PC-9 (cell line): ENCODE results near the gene FNDC3B. TPM values are rescaled to one million over a fixed set of nuclear protein-coding genes. Genes with fewer than 3 reads are reported as not detected.

ENCODE experiments used
- BruUV-seq: library from RNA; stranded (reverse); fragments of 400-500 nt; replicated peaks from 2 replicates; lab custom pipeline; 2021; lab: Mats Ljungman, UMichigan
- CTCF ChIA-PET: fragments of 300-600 bp; sonication (Branson Sonifier 250); formaldehyde crosslinking; loops from one replicate; lab custom pipeline; 2022; ENCODE audit warnings: antibody characterized with exemption; lab: Charles Lee
- POLR2A ChIA-PET: fragments of 300-600 bp; sonication (Branson Sonifier 250); formaldehyde crosslinking; loops from one replicate; lab custom pipeline; 2022; ENCODE audit warnings: antibody characterized with exemption; ENCODE audit not compliant: unreplicated experiment; lab: Charles Lee
- DNase-seq, 2 experiments: peaks; one replicate each; pipeline versions ENCODE4 v3.0.0 to v3.0.0-alpha.2; 2015 to 2022; ENCODE audit warnings: mixed read lengths in 1 of 2
- H2AFZ ChIP-seq: fragments of 200-600 bp; sonication (generic); 2 replicates; pipeline ENCODE4 v1.8.1; 2017; ENCODE audit warnings: antibody characterized with exemption
- H3F3A ChIP-seq: fragments of 200-600 bp; sonication (generic); 2 replicates; pipeline ENCODE4 v1.8.1; 2017; ENCODE audit warnings: antibody characterized with exemption, mild to moderate bottlenecking, low read depth; ENCODE audit not compliant: insufficient read depth
- H3K27ac ChIP-seq: fragments of 200-600 bp; sonication (generic); 2 replicates; pipeline ENCODE4 v1.6.1; 2016; ENCODE audit warnings: mixed run types
- H3K27me3 ChIP-seq: fragments of 200-600 bp; sonication (generic); 2 replicates; pipeline ENCODE4 v1.6.1; 2016; ENCODE audit warnings: low read depth, mixed run types; ENCODE audit not compliant: insufficient read depth
- H3K36me3 ChIP-seq: fragments of 200-600 bp; sonication (generic); 2 replicates; pipeline ENCODE4 v1.6.1; 2016; ENCODE audit warnings: low read depth, mixed run types
- H3K4me1 ChIP-seq: fragments of 200-600 bp; sonication (generic); replicated peaks from 2 replicates; pipeline ENCODE4 v1.6.1; 2016; ENCODE audit warnings: mixed run types; ENCODE audit not compliant: insufficient read depth
- H3K4me2 ChIP-seq: fragments of 200-600 bp; sonication (generic); 2 replicates; pipeline ENCODE4 v1.6.1; 2017; ENCODE audit warnings: mixed run types
- H3K4me3 ChIP-seq: fragments of 200-600 bp; sonication (generic); 2 replicates; pipeline ENCODE4 v1.6.1; 2016; ENCODE audit warnings: mixed run types
- H3K79me2 ChIP-seq: fragments of 200-600 bp; sonication (generic); 2 replicates; pipeline ENCODE4 v1.6.1; 2017; ENCODE audit warnings: low read depth, mixed run types
- H3K9me2 ChIP-seq: fragments of 200-600 bp; sonication (generic); 2 replicates; pipeline ENCODE4 v1.8.1; 2017; ENCODE audit warnings: mild to moderate bottlenecking; ENCODE audit not compliant: insufficient read depth
- H3K9me3 ChIP-seq: fragments of 200-600 bp; sonication (generic); 2 replicates; pipeline ENCODE4 v1.8.1; 2016; ENCODE audit warnings: low read depth; ENCODE audit not compliant: insufficient read depth
- H4K20me1 ChIP-seq: fragments of 200-600 bp; sonication (generic); 2 replicates; pipeline ENCODE4 v1.8.1; 2017; ENCODE audit not compliant: insufficient read depth
- EZH2 ChIP-seq: fragments of 200-600 bp; sonication (generic); IDR thresholded peaks from 2 replicates; pipeline ENCODE4 v1.8.0; 2017; ENCODE audit warnings: antibody characterized with exemption, low read depth
- intact Hi-C: fragments of 100-400 bp; cut with micrococcal nuclease; formaldehyde crosslinking; loops from one replicate; pipeline ENCODE4 v1.10.0; 2022; ENCODE audit not compliant: unreplicated experiment
- total RNA-seq: library from RNA; stranded (reverse); gene quantifications from 2 replicates; pipeline ENCODE4 v1.2.3, GENCODE V29; 2021
- TF ChIP-seq, protein P1 (sequence below): fragments of 200-600 bp; sonication (generic); conservative IDR thresholded peaks from 2 replicates; pipeline ENCODE4 v1.6.1; 2017; ENCODE audit warnings: mixed run types, antibody characterized with exemption, mild to moderate bottlenecking, moderate library complexity

FNDC3B gene
- total RNA-seq, 1 experiment from 2014 or later = 106 TPM

DNA sequence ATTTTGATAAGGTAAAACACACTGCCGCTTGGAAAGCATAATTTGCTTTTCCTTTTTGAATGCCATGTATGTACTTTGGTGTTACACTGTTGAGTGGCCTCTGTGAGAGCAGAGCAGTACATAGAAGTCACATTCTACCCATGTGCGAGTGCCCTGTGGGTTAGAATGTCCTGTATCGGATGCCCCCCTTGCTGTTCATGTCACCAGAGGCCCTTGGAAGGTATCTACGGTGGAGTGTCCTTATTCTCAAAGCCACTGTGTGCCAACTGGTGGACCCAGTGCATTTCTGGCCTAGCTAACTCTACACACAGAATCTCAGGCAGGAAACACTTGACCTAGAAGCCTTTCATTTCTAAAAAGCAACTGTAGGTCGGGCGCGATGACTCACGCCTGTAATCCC, 271.8 kb downstream of the FNDC3B start:
- H3K79me2 ChIP-seq = peaks cover 58% of the 10 kb centered on the region
- BruUV-seq = no TSS peak
- CTCF ChIA-PET = no interaction called here
- DNase-seq = no peak
- H2AFZ ChIP-seq = no peak overlapping the region
- TF ChIP-seq, protein P1, sequence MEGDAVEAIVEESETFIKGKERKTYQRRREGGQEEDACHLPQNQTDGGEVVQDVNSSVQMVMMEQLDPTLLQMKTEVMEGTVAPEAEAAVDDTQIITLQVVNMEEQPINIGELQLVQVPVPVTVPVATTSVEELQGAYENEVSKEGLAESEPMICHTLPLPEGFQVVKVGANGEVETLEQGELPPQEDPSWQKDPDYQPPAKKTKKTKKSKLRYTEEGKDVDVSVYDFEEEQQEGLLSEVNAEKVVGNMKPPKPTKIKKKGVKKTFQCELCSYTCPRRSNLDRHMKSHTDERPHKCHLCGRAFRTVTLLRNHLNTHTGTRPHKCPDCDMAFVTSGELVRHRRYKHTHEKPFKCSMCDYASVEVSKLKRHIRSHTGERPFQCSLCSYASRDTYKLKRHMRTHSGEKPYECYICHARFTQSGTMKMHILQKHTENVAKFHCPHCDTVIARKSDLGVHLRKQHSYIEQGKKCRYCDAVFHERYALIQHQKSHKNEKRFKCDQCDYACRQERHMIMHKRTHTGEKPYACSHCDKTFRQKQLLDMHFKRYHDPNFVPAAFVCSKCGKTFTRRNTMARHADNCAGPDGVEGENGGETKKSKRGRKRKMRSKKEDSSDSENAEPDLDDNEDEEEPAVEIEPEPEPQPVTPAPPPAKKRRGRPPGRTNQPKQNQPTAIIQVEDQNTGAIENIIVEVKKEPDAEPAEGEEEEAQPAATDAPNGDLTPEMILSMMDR = no peak
- TF ChIP-seq EZH2 = no peak
- intact Hi-C loops = no loop called here
- peak overlapping the region; percentile 7; the same call in 1 of the 2 replicates for H3K27ac ChIP-seq
- no peaks in the 10 kb centered on the region for H3K9me3 ChIP-seq
- H3K36me3 ChIP-seq = peaks cover 76% of the 10 kb centered on the region
- no peaks in the 10 kb centered on the region for H3K27me3 ChIP-seq
- H3K4me1 ChIP-seq = peaks cover 48% of the 10 kb centered on the region
- H3F3A ChIP-seq = peaks cover 76% of the 10 kb centered on the region
- POLR2A ChIA-PET = no interaction called here
- H3K9me2 ChIP-seq = no peaks in the 10 kb centered on the region
- H4K20me1 ChIP-seq = no peaks in the 10 kb centered on the region; the same call in 1 of the 2 replicates
- no peak overlapping the region for H3K4me3 ChIP-seq
- no peak overlapping the region for H3K4me2 ChIP-seq

DNA sequence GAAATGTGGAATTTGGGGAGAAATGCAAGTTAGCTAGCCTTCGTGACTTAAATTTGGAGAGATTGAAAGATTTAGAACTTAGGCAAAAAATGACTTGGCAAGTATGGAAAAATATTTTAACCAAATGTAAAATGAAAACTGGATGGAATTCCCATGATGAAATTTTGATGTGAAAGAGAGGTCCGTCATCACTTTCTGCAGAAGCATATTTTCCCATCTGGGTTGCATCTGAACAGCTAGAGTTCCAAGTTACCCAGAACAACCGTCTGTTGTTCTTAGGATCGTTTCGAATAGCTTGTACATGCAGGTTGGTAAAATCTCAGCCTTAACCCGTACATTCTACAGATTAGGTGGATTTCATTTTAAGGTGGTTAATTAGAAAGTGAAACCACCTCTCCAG, 272.6 kb downstream of the FNDC3B start:
- no peak for TF ChIP-seq EZH2
- TF ChIP-seq, protein P1 = no peak
- peaks cover 48% of the 10 kb centered on the region for H3K4me1 ChIP-seq
- H3K27me3 ChIP-seq = no peaks in the 10 kb centered on the region
- H3K9me2 ChIP-seq = no peaks in the 10 kb centered on the region
- H3K36me3 ChIP-seq = peaks cover 74% of the 10 kb centered on the region
- H3K79me2 ChIP-seq = peaks cover 63% of the 10 kb centered on the region
- H3K4me2 ChIP-seq = no peak overlapping the region
- intact Hi-C loops = no loop called here
- H3K27ac ChIP-seq = no peak overlapping the region
- H4K20me1 ChIP-seq = no peaks in the 10 kb centered on the region; the same call in 1 of the 2 replicates
- no peaks in the 10 kb centered on the region for H3K9me3 ChIP-seq
- H3K4me3 ChIP-seq = no peak overlapping the region
- no peak overlapping the region for H2AFZ ChIP-seq
- POLR2A ChIA-PET = no interaction called here
- CTCF ChIA-PET = no interaction called here
- peaks cover 76% of the 10 kb centered on the region for H3F3A ChIP-seq
- no TSS peak for BruUV-seq
- no peak for DNase-seq

DNA sequence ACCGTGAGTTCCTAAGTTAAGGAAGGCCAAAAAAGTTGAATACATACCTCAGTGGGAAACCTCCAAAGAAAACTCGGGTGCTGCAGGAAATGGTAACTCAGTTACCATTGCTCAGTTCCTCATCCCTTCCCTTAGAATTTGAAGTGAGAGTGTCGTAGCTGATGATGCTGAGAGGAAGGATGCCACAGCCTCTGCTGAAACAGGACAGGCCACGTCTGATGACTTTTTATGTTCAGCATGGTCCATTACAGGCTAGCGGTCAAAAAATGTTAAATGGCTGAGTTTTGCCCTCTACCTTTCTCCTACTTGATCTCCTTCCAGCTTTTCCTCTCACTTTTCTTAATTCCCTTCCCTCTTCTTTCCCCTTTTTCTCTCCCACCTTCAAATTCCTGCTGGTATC, 273.3 kb downstream of the FNDC3B start:
- Histone ChIP-seq H3K9me2 (no peaks in the 10 kb centered on the region), H2AFZ (no peak overlapping the region), H3K27me3 (no peaks in the 10 kb centered on the region), H3K4me2 (no peak overlapping the region), H3K4me3 (no peak overlapping the region), H3K36me3 (peaks cover 68% of the 10 kb centered on the region), H3K27ac (peak overlapping the region; percentile 86), H3K4me1 (peaks cover 48% of the 10 kb centered on the region), H4K20me1 (no peaks in the 10 kb centered on the region; the same call in 1 of the 2 replicates), H3K9me3 (no peaks in the 10 kb centered on the region), H3K79me2 (peaks cover 70% of the 10 kb centered on the region), H3F3A (peaks cover 78% of the 10 kb centered on the region)
- ChIA-PET POLR2A (no interaction called here), CTCF (no interaction called here)
- intact Hi-C loops = no loop called here
- no TSS peak for BruUV-seq
- DNase-seq = no peak
- TF ChIP-seq EZH2 = no peak
- TF ChIP-seq, protein P1 = no peak
